Dedifferentiated amniotic fluid mesenchymal stem cell (primary cell): ENCODE measurements around the gene PTGDS.
"Not testable (repeated sequence)": the region's sequence is repeated elsewhere in the genome, so short reads cannot be mapped to it uniquely, and the experiment has no call there.

ENCODE experiments used
- DNase-seq: peaks from one replicate; pipeline ENCODE4 v3.0.0-alpha.2; 2016; ENCODE audit errors: extremely low spot score

PTGDS gene

GRCh38 chr9:136990242-136990911 is 13.1 kb downstream of the PTGDS start:
- no peak for DNase-seq

- peak; percentile 83 for DNase-seq
These were observed 14.9 kb downstream of the PTGDS start, which contains the start of gene PAXX for GRCh38 chr9:136991993-136992818. TSS of gene PAXX (plus strand) at chr9:136992422. CDS start at chr9:136992444, 22 bp downstream.

GRCh38 chr9:136992819-136993369 is 15.6 kb downstream of the PTGDS start:
- no peak for DNase-seq

GRCh38 chr9:136994180-136994887 is 17.0 kb downstream of the PTGDS start:
- DNase-seq: no peak

GRCh38 chr9:136994888-136995230 is 17.6 kb downstream of the PTGDS start:
- DNase-seq: no peak

GRCh38 chr9:136995362-136995761 is 18.1 kb downstream of the PTGDS start:
- no peak for DNase-seq

GRCh38 chr9:136995772-136996311 is 18.5 kb downstream of the PTGDS start:
- no peak for DNase-seq

GRCh38 chr9:136996361-136997292 is 19.3 kb downstream of the PTGDS start, which contains the start of gene CLIC3:
TSS of gene CLIC3 (minus strand) at chr9:136996568. CDS start at chr9:136996543, 25 bp downstream.
- DNase-seq: no peak

GRCh38 chr9:136997371-136997770 is 20.1 kb downstream of the PTGDS start:
- no peak for DNase-seq

GRCh38 chr9:136997830-136998234 is 20.5 kb downstream of the PTGDS start:
- no peak for DNase-seq

GRCh38 chr9:137000177-137000930 is 23.1 kb downstream of the PTGDS start:
- DNase-seq: peak; percentile 32

- DNase-seq: no peak
These were observed 24.7 kb downstream of the PTGDS start for GRCh38 chr9:137001857-137002645.

GRCh38 chr9:137002646-137003041 is 25.3 kb downstream of the PTGDS start:
- no peak for DNase-seq

GRCh38 chr9:137004285-137004684 is 27.0 kb downstream of the PTGDS start:
- not testable (repeated sequence) for DNase-seq

GRCh38 chr9:137006116-137007003 is 29.1 kb downstream of the PTGDS start:
- no peak for DNase-seq

- DNase-seq: no peak
These were observed 30.0 kb downstream of the PTGDS start for GRCh38 chr9:137007108-137007815.

GRCh38 chr9:137007816-137008270 is 30.5 kb downstream of the PTGDS start:
- no peak for DNase-seq
